ENCODE results near the gene U2AF2. TPM values are rescaled to one million over a fixed set of nuclear protein-coding genes. Genes with fewer than 3 reads are reported as not detected.

The U2AF2 gene
- polyA plus RNA-seq, 2 of the 4 experiments (the other 2 are of a cell fraction) = 157 to 302 TPM

DNA sequence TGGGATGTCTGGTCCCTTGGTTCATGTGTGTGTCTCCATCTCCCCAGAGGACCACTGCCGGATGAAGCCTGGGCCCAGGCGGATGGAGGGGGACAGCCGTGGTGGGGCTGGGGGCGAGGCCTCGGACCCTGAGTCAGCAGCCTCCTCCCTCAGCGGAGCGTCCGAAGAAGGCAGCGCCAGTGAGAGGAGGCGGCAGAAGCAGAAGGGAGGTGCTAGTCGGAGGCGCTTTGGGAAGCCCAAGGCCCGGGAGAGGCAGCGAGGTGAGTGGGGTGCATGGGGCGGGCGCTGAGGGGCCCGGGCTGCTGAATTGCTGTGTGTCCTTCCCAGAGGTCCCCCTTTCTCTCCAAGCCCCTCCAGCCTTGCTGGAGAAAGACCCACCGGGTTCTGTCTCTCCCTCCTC is 3.6 kb upstream of the U2AF2 start:
- Histone ChIP-seq H3K4me3 (no peak overlapping the region), H3K4me2 (no peak overlapping the region), H3K9me3 (no peaks in the 10 kb centered on the region), H3K27ac (no peak overlapping the region), H3K4me1 (peaks cover 24% of the 10 kb centered on the region)
- no peak for FAIRE-seq
- ChIA-PET POLR2A (interaction anchor here (0.7 kb wide), 1 partner anchor 485 kb away, joined by 3 read pairs; no protein-coding TSS in a partner anchor), CTCF (interaction anchor here (4.3 kb wide), 1 partner anchor 17 kb away, joined by 97 read pairs; no protein-coding TSS in a partner anchor)
- WGBS (ENCODE audit: missing lambda C conversion rate) = 80% methylated on average over 18 of the region's 18 CpGs
- TF ChIP-seq, protein P1, sequence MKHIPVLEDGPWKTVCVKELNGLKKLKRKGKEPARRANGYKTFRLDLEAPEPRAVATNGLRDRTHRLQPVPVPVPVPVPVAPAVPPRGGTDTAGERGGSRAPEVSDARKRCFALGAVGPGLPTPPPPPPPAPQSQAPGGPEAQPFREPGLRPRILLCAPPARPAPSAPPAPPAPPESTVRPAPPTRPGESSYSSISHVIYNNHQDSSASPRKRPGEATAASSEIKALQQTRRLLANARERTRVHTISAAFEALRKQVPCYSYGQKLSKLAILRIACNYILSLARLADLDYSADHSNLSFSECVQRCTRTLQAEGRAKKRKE (CRISPR knock-in tag; IDR thresholded peaks at IDR 0.05; ENCODE audit: low read depth) = no peak
- no peak for TF ChIP-seq SMC3 (IDR thresholded peaks at IDR 0.05)
- no peak for TF ChIP-seq RARB (CRISPR knock-in tag; IDR thresholded peaks at IDR 0.05)
- no peak for TF ChIP-seq RFX5 (IDR thresholded peaks at IDR 0.05)
- TF ChIP-seq MYC (IDR thresholded peaks at IDR 0.05; ENCODE audit: borderline replicate concordance, low read length) = no peak
- no peak for TF ChIP-seq FOSL2 (IDR thresholded peaks at IDR 0.05)
- no peak for TF ChIP-seq FOSL2 (CRISPR knock-in tag; IDR thresholded peaks at IDR 0.05)
- no peak for TF ChIP-seq ESRRA (IDR thresholded peaks at IDR 0.05; ENCODE audit: borderline replicate concordance, low read length)
- no peak for TF ChIP-seq RAD21 (conservative IDR thresholded peaks at IDR 0.05 in 1 of 2, IDR thresholded peaks at IDR 0.05 in 1 of 2)
- TF ChIP-seq ZFP36 (IDR thresholded peaks at IDR 0.05; ENCODE audit: borderline replicate concordance, partially characterized antibody) = no peak
- no peak for TF ChIP-seq GATA3 (IDR thresholded peaks at IDR 0.05; ENCODE audit: borderline replicate concordance)
- TF ChIP-seq, protein P2, sequence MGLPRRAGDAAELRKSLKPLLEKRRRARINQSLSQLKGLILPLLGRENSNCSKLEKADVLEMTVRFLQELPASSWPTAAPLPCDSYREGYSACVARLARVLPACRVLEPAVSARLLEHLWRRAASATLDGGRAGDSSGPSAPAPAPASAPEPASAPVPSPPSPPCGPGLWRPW (IDR thresholded peaks at IDR 0.05) = no peak
- TF ChIP-seq, protein P3, sequence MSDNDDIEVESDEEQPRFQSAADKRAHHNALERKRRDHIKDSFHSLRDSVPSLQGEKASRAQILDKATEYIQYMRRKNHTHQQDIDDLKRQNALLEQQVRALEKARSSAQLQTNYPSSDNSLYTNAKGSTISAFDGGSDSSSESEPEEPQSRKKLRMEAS (IDR thresholded peaks at IDR 0.05) = no peak
- TF ChIP-seq CBX2 (IDR thresholded peaks at IDR 0.05; ENCODE audit: borderline replicate concordance, low read depth) = no peak
- no peak for TF ChIP-seq ZNF302 (CRISPR knock-in tag; IDR thresholded peaks at IDR 0.05)
- no peak for TF ChIP-seq HOXB13 (CRISPR knock-in tag; IDR thresholded peaks at IDR 0.05; ENCODE audit: low read depth)
- TF ChIP-seq JUN (IDR thresholded peaks at IDR 0.05) = no peak
- TF ChIP-seq, protein P4, sequence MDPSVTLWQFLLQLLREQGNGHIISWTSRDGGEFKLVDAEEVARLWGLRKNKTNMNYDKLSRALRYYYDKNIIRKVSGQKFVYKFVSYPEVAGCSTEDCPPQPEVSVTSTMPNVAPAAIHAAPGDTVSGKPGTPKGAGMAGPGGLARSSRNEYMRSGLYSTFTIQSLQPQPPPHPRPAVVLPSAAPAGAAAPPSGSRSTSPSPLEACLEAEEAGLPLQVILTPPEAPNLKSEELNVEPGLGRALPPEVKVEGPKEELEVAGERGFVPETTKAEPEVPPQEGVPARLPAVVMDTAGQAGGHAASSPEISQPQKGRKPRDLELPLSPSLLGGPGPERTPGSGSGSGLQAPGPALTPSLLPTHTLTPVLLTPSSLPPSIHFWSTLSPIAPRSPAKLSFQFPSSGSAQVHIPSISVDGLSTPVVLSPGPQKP (IDR thresholded peaks at IDR 0.05; ENCODE audit: low read depth, low read length) = no peak
- TF ChIP-seq CBX8 (IDR thresholded peaks at IDR 0.05) = no peak
- no peak for TF ChIP-seq HEYL (CRISPR knock-in tag; IDR thresholded peaks at IDR 0.05)
- TF ChIP-seq, protein P5, sequence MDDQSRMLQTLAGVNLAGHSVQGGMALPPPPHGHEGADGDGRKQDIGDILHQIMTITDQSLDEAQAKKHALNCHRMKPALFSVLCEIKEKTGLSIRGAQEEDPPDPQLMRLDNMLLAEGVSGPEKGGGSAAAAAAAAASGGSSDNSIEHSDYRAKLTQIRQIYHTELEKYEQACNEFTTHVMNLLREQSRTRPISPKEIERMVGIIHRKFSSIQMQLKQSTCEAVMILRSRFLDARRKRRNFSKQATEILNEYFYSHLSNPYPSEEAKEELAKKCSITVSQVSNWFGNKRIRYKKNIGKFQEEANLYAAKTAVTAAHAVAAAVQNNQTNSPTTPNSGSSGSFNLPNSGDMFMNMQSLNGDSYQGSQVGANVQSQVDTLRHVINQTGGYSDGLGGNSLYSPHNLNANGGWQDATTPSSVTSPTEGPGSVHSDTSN (IDR thresholded peaks at IDR 0.05) = no peak
- no peak for ATAC-seq
- no peak for DNase-seq (ENCODE audit: low read depth in 1 of 2, low spot score in 1 of 2)

DNA sequence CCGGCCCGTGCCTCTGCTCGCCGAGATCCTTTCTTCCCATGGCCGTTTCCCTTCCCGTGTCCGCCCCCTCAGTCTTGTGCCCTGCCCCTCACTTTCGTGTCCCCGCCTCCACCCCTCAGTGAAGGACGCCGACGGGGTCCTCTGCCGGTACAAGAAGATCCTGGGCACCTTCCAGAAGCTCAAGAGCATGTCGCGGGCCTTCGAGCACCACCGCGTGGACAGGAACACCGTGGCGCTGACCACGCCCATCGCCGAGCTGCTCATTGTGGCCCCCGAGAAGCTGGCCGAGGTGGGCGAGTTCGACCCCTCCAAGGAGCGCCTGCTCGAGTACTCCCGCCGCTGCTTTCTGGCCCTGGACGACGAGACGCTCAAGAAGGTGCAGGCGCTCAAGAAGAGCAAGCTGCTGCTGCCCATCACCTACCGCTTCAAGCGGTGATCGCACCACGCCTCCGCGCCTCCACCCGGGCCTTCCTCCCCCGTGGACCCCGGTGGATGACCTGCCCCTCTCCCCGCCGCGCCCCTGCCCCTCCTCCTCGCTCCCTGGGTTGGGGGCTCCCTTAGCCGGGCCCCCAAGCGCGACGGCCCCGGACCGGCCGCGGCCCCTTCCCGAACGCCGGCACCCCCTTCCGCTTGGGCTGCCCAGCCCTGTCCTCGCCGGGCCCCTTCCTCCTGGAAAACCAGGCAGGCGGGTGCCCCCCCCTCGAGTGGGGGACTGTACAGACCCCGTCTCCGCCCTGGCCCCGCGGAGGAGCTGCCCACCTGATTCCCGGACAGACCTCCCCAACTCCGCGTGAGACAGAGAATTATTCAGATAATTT is 2.3 kb upstream of the U2AF2 start:
- FAIRE-seq (no peak), ATAC-seq (no peak), DNase-seq (ENCODE audit: low read depth in 1 of 2, low spot score in 1 of 2) (no peak)
- POLR2A ChIA-PET = interaction anchor here (0.6 to 2.1 kb wide), 3 partner anchors 9 to 1516 kb away, joined by 3 to 25 read pairs (median 7); partner anchors contain the start of gene ZNF581
- 97% methylated on average over 67 of the region's 71 CpGs for WGBS (ENCODE audit: missing lambda C conversion rate)
- CTCF ChIA-PET = interaction anchor here (0.7 to 4.3 kb wide), 18 partner anchors 9 to 1201 kb away, joined by 3 to 97 read pairs (median 3); partner anchors contain the start of genes ZNF579 and ZNF581
- peak overlapping the region; percentile 43 for H3K4me2 ChIP-seq
- peak overlapping the region in 1 of 2 experiments; percentile 96; a peak in 3 of 6 replicates for H3K27ac ChIP-seq
- H3K4me3 ChIP-seq = no peak overlapping the region; the same call in 2 of the 3 replicates
- H3K4me1 ChIP-seq = peaks cover 26% of the 10 kb centered on the region
- no peaks in the 10 kb centered on the region for H3K9me3 ChIP-seq
- TF ChIP-seq NPAS2 (CRISPR knock-in tag; IDR thresholded peaks at IDR 0.05; ENCODE audit: borderline replicate concordance) = no peak
- no peak for TF ChIP-seq SREBF2 (IDR thresholded peaks at IDR 0.05)
- TF ChIP-seq, protein P6, sequence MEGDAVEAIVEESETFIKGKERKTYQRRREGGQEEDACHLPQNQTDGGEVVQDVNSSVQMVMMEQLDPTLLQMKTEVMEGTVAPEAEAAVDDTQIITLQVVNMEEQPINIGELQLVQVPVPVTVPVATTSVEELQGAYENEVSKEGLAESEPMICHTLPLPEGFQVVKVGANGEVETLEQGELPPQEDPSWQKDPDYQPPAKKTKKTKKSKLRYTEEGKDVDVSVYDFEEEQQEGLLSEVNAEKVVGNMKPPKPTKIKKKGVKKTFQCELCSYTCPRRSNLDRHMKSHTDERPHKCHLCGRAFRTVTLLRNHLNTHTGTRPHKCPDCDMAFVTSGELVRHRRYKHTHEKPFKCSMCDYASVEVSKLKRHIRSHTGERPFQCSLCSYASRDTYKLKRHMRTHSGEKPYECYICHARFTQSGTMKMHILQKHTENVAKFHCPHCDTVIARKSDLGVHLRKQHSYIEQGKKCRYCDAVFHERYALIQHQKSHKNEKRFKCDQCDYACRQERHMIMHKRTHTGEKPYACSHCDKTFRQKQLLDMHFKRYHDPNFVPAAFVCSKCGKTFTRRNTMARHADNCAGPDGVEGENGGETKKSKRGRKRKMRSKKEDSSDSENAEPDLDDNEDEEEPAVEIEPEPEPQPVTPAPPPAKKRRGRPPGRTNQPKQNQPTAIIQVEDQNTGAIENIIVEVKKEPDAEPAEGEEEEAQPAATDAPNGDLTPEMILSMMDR (IDR thresholded peaks at IDR 0.05) = no peak
- no peak for TF ChIP-seq HOXB5 (CRISPR knock-in tag; IDR thresholded peaks at IDR 0.05)
- TF ChIP-seq FOSL2 (IDR thresholded peaks at IDR 0.05) = no peak
- no peak for TF ChIP-seq FOSL2 (CRISPR knock-in tag; IDR thresholded peaks at IDR 0.05)
- TF ChIP-seq ZSCAN20 (CRISPR knock-in tag; IDR thresholded peaks at IDR 0.05) = no peak
- no peak for TF ChIP-seq RCOR1 (IDR thresholded peaks at IDR 0.05; ENCODE audit: low read depth, low read length)
- no peak for TF ChIP-seq BHLHE40 (IDR thresholded peaks at IDR 0.05; ENCODE audit: low read depth, low read length)
- TF ChIP-seq MAFK (IDR thresholded peaks at IDR 0.05; ENCODE audit: partially characterized antibody) = no peak
